KOPT-K1 (cell line): ENCODE data around the gene OLIG3.

Experiments
- H3K27ac ChIP-seq: fragments of 200-600 bp; sonication (generic); 2 replicates; pipeline ENCODE4 v1.5.1; 2016; ENCODE audit warnings: antibody characterized with exemption, mild to moderate bottlenecking, low read depth, low read length; ENCODE audit not compliant: poor library complexity, severe bottlenecking
- H3K36me3 ChIP-seq: fragments of 200-600 bp; sonication (generic); 2 replicates; pipeline ENCODE4 v1.5.1; 2017; ENCODE audit warnings: antibody characterized with exemption, mild to moderate bottlenecking, low read length, moderate library complexity; ENCODE audit not compliant: insufficient read depth
- H3K9me3 ChIP-seq: fragments of 200-600 bp; sonication (generic); 2 replicates; pipeline ENCODE4 v1.5.1; 2017; ENCODE audit warnings: antibody characterized with exemption, low read length, mild to moderate bottlenecking; ENCODE audit not compliant: insufficient read depth, poor library complexity, severe bottlenecking

OLIG3 gene

GRCh38 chr6:137443901-137444300, 50.3 kb downstream of the OLIG3 start:
- no peaks in the 10 kb centered on the region for H3K9me3 ChIP-seq
- no peak overlapping the region for H3K27ac ChIP-seq

More at GRCh38 chr6:137443901-137444300, 50.3 kb downstream of the OLIG3 start:
- H3K36me3 ChIP-seq = no peaks in the 10 kb centered on the region
